Common myeloid progenitor, CD34-positive (primary cell): ENCODE measurements around the gene CD99.
A peak's percentile ranks its signal among the peaks of the same experiment; 100 is the strongest.

Experiments
- CTCF ChIA-PET: fragments of 350-600 bp; sonication (Branson Sonifier 250); formaldehyde crosslinking; loops from one replicate; lab custom pipeline; 2021; ENCODE audit warnings: antibody characterized with exemption; lab: Charles Lee
- POLR2A ChIA-PET: fragments of 350-600 bp; sonication (Branson Sonifier 250); formaldehyde crosslinking; loops from one replicate; lab custom pipeline; 2021; ENCODE audit warnings: antibody characterized with exemption; lab: Charles Lee
- DNase-seq, 3 donors: peaks; one replicate each; pipeline versions ENCODE4 v3.0.0 to v3.0.0-alpha.2; 2013
- H3K27ac ChIP-seq, 2 experiments: 1 replicate in 1 of 2; 2 replicates in 1 of 2; pipeline ENCODE4 v1.7.0; 2013; ENCODE audit warnings: inconsistent platforms in 2 of 2, low read length in 2 of 2, mild to moderate bottlenecking in 2 of 2, low read depth in 1 of 2, moderate library complexity in 1 of 2; ENCODE audit not compliant: severe bottlenecking in 2 of 2, insufficient read depth in 1 of 2, poor library complexity in 1 of 2
- H3K27me3 ChIP-seq, 5 experiments: replicated peaks in 2 of 5; 1 replicate in 3 of 5; 2 replicates in 2 of 5; pipeline versions ENCODE4 v1.6.1 to v1.7.0; 2013; ENCODE audit warnings: low read length in 4 of 5, mild to moderate bottlenecking in 2 of 5, moderate library complexity in 2 of 5, inconsistent platforms in 1 of 5; ENCODE audit not compliant: insufficient read depth in 5 of 5, control insufficient read depth in 4 of 5
- H3K36me3 ChIP-seq, 4 experiments: 1 replicate in 2 of 4; 2 replicates in 2 of 4; pipeline versions ENCODE4 v1.6.1 to v1.7.0; 2013; ENCODE audit warnings: low read length in 3 of 4, control low read depth in 1 of 4, mild to moderate bottlenecking in 1 of 4; ENCODE audit not compliant: control insufficient read depth in 4 of 4, insufficient read depth in 4 of 4
- H3K4me1 ChIP-seq, 4 experiments: 1 replicate in 3 of 4; 2 replicates in 1 of 4; pipeline versions ENCODE4 v1.6.1 to v1.7.1; 2013; ENCODE audit warnings: low read length in 3 of 4, mild to moderate bottlenecking in 3 of 4, control low read depth in 1 of 4, inconsistent platforms in 1 of 4, moderate library complexity in 1 of 4; ENCODE audit not compliant: control insufficient read depth in 4 of 4, insufficient read depth in 4 of 4; ENCODE audit errors: control extremely low read depth in 1 of 4
- H3K4me3 ChIP-seq, 7 experiments: 1 replicate in 4 of 7; 2 replicates in 3 of 7; pipeline versions ENCODE4 v1.5.1 to v1.7.0; 2013; ENCODE audit warnings: mild to moderate bottlenecking in 7 of 7, low read length in 6 of 7, moderate library complexity in 6 of 7, inconsistent platforms in 2 of 7, low read depth in 2 of 7, control low read depth in 1 of 7; ENCODE audit not compliant: insufficient read depth in 4 of 7, control insufficient read depth in 1 of 7; ENCODE audit errors: extremely low read depth in 1 of 7
- H3K9me3 ChIP-seq, 5 experiments: 1 replicate in 4 of 5; 2 replicates in 1 of 5; pipeline versions ENCODE4 v1.6.1 to v1.7.1; 2013; ENCODE audit warnings: low read length in 4 of 5, mild to moderate bottlenecking in 2 of 5, inconsistent platforms in 1 of 5, low read depth in 1 of 5, moderate library complexity in 1 of 5; ENCODE audit not compliant: control insufficient read depth in 4 of 5, insufficient read depth in 2 of 5; ENCODE audit errors: control extremely low read depth in 1 of 5
- WGBS: methylation state at CpG from one replicate; pipeline ENCODE4 v1.1.5; 2013; ENCODE audit not compliant: insufficient coverage; 5-methylcytosine and 5-hydroxymethylcytosine counted together

The CD99 gene

DNA sequence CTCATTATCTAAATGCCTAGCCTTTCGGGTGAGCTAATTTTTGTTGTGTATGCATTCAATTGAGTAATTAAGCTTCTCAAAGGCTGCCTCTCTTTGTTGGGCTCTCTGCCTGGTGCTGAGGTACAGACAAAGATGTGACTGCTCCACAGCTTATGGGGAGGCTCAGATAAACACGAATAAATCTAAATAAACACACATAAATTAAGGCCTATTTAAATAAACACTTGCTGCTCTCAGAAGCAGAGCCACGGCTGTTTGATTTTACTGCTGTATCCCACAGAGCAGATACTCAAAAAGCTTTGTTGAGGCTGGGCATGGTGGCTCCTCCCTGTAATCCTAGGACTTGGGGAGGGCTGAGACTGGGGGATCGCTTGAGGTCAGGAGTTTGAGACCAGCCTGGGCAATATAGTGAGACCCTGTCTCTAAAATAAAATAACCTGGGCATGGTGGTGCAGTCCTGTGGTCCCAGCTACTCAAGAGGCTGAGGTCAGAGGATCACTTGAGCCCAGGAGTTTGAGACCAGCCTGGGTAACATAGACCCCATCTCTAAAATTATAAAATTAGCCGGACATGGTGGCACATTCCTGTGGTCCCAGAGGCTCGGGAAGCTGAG lies 8.4 kb upstream of the CD99 start:
- Histone ChIP-seq H3K27me3 (no peaks in the 10 kb centered on the region), H3K36me3 (no peaks in the 10 kb centered on the region), H3K4me1 (no peaks in the 10 kb centered on the region), H3K27ac (no peak overlapping the region), H3K4me3 (no peak overlapping the region), H3K9me3 (no peaks in the 10 kb centered on the region)
- no peak for DNase-seq
- ChIA-PET CTCF (no interaction called here), POLR2A (no interaction called here)
- 92% methylated on average over 4 of the region's 6 CpGs for WGBS

DNA sequence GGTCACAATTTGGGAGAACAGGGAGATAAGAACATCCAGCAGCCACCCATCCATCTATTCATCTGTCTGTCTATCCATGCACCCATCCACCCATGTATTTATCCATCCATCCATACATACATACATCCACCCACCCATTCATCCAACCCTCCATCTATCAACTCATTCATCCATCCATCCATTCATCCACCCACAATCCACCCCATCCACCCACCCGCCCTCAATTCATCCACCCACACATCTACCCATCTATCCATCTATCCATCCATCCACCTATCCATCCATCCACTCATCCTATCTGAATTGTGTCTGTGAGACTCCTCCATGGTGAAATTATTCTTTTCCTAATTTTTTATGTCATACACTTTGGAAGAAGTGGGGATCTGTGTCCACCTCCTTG lies 6.8 kb upstream of the CD99 start:
- Histone ChIP-seq H3K27me3 (no peaks in the 10 kb centered on the region), H3K27ac (no peak overlapping the region), H3K9me3 (no peaks in the 10 kb centered on the region), H3K4me1 (no peaks in the 10 kb centered on the region), H3K36me3 (no peaks in the 10 kb centered on the region), H3K4me3 (no peak overlapping the region)
- POLR2A ChIA-PET, result no interaction called here
- no CpG with 5 or more reads among the region's 1 CpG for WGBS
- DNase-seq, result no peak
- CTCF ChIA-PET, result no interaction called here

DNA sequence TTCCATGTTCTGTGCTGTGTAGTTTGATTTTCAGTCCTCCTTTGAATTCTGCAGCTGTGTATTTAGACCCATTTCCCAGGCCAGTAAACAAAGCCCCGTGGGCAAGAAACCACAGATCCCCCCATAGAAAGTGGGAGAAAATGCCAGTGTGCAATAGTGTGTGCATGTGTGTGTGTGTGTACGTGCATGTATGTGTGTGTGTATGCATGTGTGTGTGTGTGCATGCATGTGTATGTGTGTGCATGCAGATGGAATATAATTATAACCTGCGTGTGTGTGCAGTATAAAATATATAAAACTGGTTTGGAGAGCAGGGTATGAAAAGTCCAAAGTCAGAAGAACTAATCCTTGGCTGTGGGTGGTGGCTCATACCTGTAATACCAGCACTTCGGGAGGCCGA lies 5.2 kb upstream of the CD99 start:
- Histone ChIP-seq H3K9me3 (no peaks in the 10 kb centered on the region), H3K27me3 (no peaks in the 10 kb centered on the region), H3K27ac (no peak overlapping the region), H3K4me1 (peaks cover 0 to 9% (median 4%) of the 10 kb centered on the region in 4 experiments), H3K4me3 (no peak overlapping the region), H3K36me3 (no peaks in the 10 kb centered on the region)
- POLR2A ChIA-PET, result no interaction called here
- no peak for DNase-seq
- CTCF ChIA-PET, result no interaction called here
- WGBS, result 96% methylated on average over 5 of the region's 5 CpGs

DNA sequence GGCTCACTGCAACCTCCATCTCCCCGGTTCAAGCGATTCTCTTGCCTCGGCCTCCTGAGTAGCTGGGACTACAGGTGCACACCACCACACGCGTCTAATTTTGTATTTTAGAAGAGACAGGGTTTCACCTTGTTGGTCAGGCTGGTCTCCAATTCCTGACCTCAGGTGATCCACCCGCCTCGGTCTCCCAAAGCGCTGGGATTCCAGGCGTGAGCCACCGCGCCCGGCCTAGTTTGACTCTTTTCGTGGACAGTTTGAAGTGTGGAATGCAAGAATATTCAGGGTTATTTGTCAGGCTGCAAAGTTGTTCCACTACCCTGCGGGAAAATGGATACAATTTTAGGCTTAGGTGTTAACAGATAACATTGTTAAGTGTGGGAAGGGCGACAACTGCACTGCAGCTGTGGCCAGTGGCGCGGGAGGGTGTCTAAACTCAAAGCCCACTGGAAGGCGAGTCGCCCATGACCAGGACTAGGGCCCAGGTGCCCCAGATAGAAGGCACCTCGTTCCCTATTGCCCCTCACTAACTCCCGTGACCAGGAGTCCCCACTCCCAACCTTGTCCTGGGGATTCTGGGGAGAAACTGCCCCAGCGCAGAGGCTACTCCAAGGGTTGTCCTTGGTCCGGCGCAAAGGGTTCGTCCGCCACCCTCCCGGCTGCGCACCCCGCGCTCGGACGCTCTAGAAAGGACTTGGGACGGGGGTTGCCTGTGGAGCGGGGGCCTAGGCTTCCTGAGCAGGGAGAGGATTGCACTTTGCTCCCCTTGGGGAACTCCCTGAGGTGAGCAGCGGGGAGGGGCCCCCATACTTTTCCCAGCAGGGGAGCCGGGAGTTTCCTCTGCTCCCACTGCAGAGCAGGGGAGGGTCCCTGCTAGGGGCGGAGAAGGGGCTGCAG lies 1.1 kb upstream of the CD99 start:
- CTCF ChIA-PET, result no interaction called here
- WGBS, result 86% methylated on average over 26 of the region's 37 CpGs
- peak overlapping the region in 1 of 2 experiments; percentile 54 for H3K27ac ChIP-seq
- H3K27me3 ChIP-seq, result no peaks in the 10 kb centered on the region
- H3K4me1 ChIP-seq, result peaks cover 11 to 38% (median 35%) of the 10 kb centered on the region in 4 experiments
- H3K4me3 ChIP-seq, result peak overlapping the region in 5 of 7 experiments; percentile 19 to 97 (median 89)
- POLR2A ChIA-PET, result no interaction called here
- H3K9me3 ChIP-seq, result no peaks in the 10 kb centered on the region
- H3K36me3 ChIP-seq, result peaks cover 0 to 7% (median 1%) of the 10 kb centered on the region in 4 experiments
- DNase-seq, result no peak

DNA sequence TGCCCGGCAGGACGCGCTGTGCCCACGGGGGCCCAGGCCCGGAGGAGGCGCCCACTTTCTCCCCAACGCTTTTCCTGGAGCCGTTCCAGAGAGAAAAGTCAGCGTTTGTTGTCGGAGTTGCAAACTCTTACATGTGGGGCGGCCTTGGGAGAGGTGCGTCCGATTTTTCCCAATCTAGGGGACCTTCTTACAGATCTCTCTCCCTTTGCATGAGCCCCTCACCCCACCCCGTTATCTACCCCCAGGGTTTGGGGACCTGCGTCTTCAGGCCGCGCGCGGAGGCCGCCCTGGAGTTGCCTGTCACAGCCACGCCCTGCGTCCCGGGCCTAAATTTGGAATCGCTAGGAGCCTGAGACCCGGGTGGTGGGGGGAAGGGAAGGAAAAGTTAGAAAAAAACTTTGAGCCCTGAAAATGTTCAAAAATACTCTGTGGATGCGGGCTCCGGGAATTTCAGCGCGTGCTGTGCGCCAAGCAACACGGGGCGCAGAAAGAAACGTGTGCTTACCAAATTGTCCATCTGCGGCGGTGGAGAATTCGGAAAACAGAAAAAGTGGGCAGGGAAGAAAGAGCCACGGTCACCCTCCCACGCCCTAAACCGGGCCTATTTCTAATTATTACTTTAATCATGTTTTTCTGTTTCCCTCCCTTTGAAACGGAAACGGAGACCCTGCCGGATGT lies 587 bp downstream of the CD99 start:
- CTCF ChIA-PET, result no interaction called here
- H3K4me1 ChIP-seq, result peaks cover 16 to 52% (median 49%) of the 10 kb centered on the region in 4 experiments
- peak overlapping the region; percentile 69 to 89 for H3K27ac ChIP-seq
- H3K9me3 ChIP-seq, result no peaks in the 10 kb centered on the region
- H3K27me3 ChIP-seq, result no peaks in the 10 kb centered on the region
- H3K36me3 ChIP-seq, result peaks cover 0 to 7% (median 1%) of the 10 kb centered on the region in 4 experiments
- H3K4me3 ChIP-seq, result peak overlapping the region; percentile 87 to 97 (median 95)
- POLR2A ChIA-PET, result no interaction called here
- 0% methylated on average over 28 of the region's 42 CpGs for WGBS
- peak in 1 of 3 donors; percentile 34 for DNase-seq

DNA sequence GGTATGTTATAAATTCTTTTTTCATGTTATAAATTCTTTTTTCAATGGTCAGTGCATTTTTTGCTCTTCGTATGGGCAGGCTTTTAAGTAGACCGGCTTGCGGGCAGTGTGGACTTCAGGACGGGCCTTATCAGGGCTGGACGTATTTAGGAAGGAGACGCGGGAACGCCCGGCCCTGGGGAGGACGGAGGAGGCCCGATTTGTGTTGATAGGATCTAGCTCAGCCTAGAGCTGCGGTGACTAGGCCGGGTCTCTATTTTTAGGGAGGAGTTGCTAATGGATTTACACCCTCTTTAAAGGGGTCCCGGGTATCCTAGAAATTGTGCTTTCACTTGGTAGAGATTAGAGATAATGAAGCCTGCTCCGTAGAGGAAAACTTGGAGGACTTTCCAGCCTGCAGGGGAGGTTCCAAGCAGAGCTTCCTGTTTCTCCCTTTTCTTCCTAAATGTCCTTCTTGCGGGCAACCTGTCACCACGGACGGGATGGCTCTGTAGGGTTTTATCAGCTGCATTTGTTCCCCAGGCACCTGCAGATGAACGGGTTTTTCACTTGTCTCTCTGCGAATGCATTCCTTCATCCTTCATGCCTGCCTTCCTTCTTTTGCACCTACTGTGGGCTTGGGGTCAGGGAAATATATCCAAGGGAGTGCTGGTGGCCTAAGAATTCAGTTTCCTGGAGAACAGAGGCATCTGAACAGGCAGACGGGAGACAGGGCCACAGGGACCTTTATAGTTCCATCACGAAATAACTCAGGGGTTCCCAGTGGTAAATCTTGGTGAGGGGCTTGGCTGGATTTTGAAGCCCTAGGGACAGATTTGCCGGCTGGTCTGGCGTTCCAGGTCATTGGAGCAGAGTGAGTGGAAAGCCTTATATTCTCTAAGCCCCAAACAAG lies 1.4 kb downstream of the CD99 start:
- peaks cover 23 to 60% (median 57%) of the 10 kb centered on the region in 4 experiments for H3K4me1 ChIP-seq
- peak overlapping the region; percentile 87 to 97 (median 95) for H3K4me3 ChIP-seq
- ChIA-PET POLR2A (no interaction called here), CTCF (no interaction called here)
- H3K27ac ChIP-seq, result peak overlapping the region; percentile 69 to 89
- H3K36me3 ChIP-seq, result peaks cover 0 to 7% (median 1%) of the 10 kb centered on the region in 4 experiments
- H3K9me3 ChIP-seq, result no peaks in the 10 kb centered on the region
- WGBS, result 14% methylated on average over 21 of the region's 24 CpGs
- peak in 1 of 3 donors; percentile 40 for DNase-seq
- no peaks in the 10 kb centered on the region for H3K27me3 ChIP-seq
